ENCODE results near the gene FBXO44.

Gene FBXO44

DNA sequence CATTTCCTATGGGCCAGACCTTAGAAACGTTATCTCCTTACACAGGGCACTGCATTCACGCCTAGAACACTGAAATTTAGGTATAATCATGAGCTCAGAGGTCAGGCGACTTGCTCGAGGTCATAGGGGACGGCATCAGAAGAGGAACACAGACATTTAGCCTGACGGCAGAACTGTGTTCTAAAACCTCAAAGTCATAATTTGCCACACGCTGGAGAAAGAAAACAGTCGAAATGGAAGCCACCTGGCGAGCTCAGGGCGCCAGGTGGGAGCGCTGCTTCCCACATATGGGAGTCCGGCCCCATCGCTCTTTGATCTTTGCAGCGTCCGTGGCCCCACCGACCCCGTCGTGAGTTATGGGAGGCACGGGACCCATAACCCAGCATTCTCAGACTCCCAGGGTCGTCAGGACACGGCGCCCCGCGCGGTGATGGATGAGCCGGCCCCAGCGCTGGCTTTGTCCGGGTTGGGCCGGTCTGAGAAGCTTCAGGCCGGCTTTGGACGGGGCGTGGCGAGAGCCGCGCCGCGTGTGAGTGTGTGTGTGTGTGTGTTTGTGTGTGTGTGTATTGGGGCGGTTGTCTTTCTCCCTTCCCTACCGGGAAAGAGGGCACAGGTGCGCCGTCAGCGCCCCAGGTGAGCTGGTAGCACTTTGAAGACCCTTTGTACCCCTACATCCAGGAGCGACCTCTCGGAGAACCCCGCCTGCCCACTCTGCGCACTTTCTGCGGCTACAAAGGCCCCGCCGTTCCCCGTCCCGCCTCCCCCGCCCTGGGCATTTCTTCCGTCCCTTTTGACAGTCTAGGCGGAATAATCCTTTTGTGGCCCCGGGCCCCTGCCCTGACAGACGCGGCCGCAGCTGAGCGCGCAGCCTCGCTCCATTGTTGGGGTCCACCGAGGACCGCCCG, 36.0 kb downstream of the FBXO44 start:
- Histone ChIP-seq H3K9ac (no peak overlapping the region), H3K79me2 (no peaks in the 10 kb centered on the region), H3K4me2 (ENCODE audit: low read length) (peak overlapping the region; percentile 25), H3K4me3 (ENCODE audit: low read depth, low read length) (peak overlapping the region; percentile 11), H3K27me3 (ENCODE audit: control insufficient read depth, insufficient read depth, low read length) (no peaks in the 10 kb centered on the region), H3K27ac (no peak overlapping the region), H3K36me3 (ENCODE audit: control insufficient read depth, insufficient read depth, low read length) (no peaks in the 10 kb centered on the region), H2AFZ (no peak overlapping the region), H3K4me1 (no peaks in the 10 kb centered on the region), H3K9me3 (ENCODE audit: control insufficient read depth, low read length) (no peaks in the 10 kb centered on the region)
- TF ChIP-seq, protein P1, sequence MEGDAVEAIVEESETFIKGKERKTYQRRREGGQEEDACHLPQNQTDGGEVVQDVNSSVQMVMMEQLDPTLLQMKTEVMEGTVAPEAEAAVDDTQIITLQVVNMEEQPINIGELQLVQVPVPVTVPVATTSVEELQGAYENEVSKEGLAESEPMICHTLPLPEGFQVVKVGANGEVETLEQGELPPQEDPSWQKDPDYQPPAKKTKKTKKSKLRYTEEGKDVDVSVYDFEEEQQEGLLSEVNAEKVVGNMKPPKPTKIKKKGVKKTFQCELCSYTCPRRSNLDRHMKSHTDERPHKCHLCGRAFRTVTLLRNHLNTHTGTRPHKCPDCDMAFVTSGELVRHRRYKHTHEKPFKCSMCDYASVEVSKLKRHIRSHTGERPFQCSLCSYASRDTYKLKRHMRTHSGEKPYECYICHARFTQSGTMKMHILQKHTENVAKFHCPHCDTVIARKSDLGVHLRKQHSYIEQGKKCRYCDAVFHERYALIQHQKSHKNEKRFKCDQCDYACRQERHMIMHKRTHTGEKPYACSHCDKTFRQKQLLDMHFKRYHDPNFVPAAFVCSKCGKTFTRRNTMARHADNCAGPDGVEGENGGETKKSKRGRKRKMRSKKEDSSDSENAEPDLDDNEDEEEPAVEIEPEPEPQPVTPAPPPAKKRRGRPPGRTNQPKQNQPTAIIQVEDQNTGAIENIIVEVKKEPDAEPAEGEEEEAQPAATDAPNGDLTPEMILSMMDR (IDR thresholded peaks at IDR 0.05), result no peak

DNA sequence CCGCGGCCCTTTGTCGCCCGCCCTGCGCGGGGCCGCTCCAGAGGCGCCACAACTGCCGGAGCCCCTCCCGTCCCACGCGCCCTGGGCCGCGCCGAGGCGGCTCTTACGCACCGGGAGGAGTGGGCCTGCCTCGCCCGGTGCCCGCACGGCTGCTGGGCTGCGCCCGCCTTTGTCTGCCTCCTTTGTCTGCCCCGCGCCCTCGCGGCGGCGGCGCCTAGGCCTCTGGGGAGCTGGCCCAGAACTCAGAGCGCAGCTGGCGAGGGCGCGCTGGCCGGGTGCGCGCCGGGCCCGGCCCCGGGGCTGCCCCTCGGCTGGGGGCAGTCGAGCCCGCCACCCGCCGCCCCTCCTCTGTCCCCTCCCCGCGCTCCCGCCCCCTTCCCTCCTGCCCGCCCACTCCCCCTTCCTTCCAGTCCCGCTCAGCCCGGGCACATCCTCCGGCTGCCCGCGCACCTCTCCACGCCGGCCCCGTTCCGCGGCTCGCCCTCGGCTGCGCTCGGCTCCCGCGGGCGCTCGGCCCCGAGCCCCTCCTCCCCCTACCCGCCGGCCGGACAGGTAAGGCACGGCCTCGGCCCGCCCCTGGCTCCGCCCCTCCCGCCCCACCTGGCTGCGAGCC, 36.7 kb downstream of the FBXO44 start, which contains the start of gene DRAXIN:
Gene DRAXIN, plus strand, starts transcription at position 409 of the 613 bp plus-strand sequence. CDS start 14,549 bp downstream, outside the sequence.
- Histone ChIP-seq H3K36me3 (ENCODE audit: control insufficient read depth, insufficient read depth, low read length) (no peaks in the 10 kb centered on the region), H3K4me1 (no peaks in the 10 kb centered on the region), H2AFZ (no peak within 1 kb of the TSS), H3K9ac (no peak within 1 kb of the TSS), H3K4me2 (ENCODE audit: low read length) (peak within 1 kb of the TSS; percentile 25), H3K27ac (no peak within 1 kb of the TSS), H3K27me3 (ENCODE audit: control insufficient read depth, insufficient read depth, low read length) (no peaks in the 10 kb centered on the region), H3K79me2 (no peaks in the 10 kb centered on the region), H3K9me3 (ENCODE audit: control insufficient read depth, low read length) (no peaks in the 10 kb centered on the region), H3K4me3 (ENCODE audit: low read depth, low read length) (peak within 1 kb of the TSS; percentile 11)
- TF ChIP-seq, protein P1 (IDR thresholded peaks at IDR 0.05), result no peak

DNA sequence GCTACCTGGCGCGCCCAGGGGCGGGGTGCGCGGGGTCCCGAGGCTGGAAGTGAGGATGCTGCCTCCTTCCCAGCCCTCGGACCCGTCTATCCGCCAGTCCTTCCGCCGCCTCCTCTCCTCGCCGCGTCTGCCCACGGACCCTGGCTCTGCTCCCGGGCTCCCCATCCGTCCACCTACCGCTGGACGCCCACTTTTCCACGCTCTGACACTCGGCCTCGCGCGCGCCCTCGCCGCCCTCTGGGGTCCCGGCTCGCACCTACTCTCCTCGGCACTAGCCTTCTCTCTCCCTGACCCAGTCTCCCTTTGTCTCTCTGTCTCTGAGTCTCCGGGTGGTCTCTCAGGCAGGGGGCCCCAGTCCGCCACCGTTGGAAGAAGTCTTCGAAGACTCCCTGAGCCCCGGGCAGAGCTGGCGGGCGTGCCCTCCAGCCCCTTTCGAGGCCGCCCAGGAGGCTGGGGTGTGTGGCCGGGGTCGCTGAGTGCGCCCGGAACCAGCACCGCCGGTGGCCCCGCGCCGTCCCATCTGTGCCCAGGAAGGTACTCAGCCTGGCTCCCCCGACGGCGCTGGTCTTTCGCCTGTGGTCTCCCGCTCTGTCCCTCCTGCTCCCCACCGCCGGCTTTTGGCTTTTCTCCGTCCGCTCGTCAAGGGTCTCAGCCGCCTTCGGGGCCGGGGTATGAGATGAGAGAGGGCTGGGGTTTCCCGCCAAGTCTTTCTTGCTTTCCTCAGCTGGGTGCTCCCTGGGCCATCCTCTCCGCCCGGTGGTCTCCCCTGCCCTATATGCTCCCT, 37.4 kb downstream of the FBXO44 start:
- no peaks in the 10 kb centered on the region for H3K36me3 ChIP-seq (ENCODE audit: control insufficient read depth, insufficient read depth, low read length)
- H3K9ac ChIP-seq, result no peak overlapping the region
- H3K27me3 ChIP-seq (ENCODE audit: control insufficient read depth, insufficient read depth, low read length), result no peaks in the 10 kb centered on the region
- H3K4me1 ChIP-seq, result no peaks in the 10 kb centered on the region
- no peaks in the 10 kb centered on the region for H3K9me3 ChIP-seq (ENCODE audit: control insufficient read depth, low read length)
- no peak overlapping the region for H2AFZ ChIP-seq
- no peak overlapping the region for H3K4me3 ChIP-seq (ENCODE audit: low read depth, low read length)
- H3K4me2 ChIP-seq (ENCODE audit: low read length), result no peak overlapping the region
- TF ChIP-seq, protein P1 (IDR thresholded peaks at IDR 0.05), result no peak
- no peak overlapping the region for H3K27ac ChIP-seq
- H3K79me2 ChIP-seq, result no peaks in the 10 kb centered on the region

DNA sequence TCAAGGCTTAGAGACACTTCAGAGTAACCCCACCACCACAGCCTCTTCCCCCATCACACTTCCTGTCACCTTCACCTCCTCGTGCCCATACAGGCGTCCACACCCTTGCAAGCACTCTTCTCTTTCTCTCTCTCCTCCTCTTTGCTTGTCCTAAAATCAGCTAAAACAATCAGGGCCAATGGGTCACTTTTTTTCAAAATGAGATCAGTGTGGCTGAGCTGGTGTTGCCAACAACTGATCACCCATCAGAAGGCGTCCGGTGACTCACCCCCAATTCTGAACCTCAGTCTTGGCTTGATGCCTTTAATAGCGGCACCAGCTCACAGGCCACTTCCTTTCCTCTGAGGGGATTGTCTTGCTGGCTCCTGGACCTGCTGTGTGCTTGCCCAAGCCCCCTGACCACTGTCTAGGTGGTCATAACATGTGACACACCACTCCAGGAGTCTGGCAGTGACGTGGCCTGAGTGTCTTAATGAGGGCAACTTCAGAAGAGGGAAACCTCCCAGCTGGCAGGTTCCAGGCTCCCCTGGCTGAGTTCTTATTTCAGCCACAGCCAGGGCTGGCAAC, 38.4 kb downstream of the FBXO44 start:
- TF ChIP-seq, protein P1 (IDR thresholded peaks at IDR 0.05), result no peak
- H3K4me2 ChIP-seq (ENCODE audit: low read length), result no peak overlapping the region
- no peak overlapping the region for H2AFZ ChIP-seq
- no peaks in the 10 kb centered on the region for H3K27me3 ChIP-seq (ENCODE audit: control insufficient read depth, insufficient read depth, low read length)
- H3K79me2 ChIP-seq, result no peaks in the 10 kb centered on the region
- H3K4me3 ChIP-seq (ENCODE audit: low read depth, low read length), result no peak overlapping the region
- no peak overlapping the region for H3K9ac ChIP-seq
- H3K4me1 ChIP-seq, result no peaks in the 10 kb centered on the region
- no peaks in the 10 kb centered on the region for H3K36me3 ChIP-seq (ENCODE audit: control insufficient read depth, insufficient read depth, low read length)
- no peak overlapping the region for H3K27ac ChIP-seq
- no peaks in the 10 kb centered on the region for H3K9me3 ChIP-seq (ENCODE audit: control insufficient read depth, low read length)

All from parathyroid adenoma (tissue), 2 donors.